NCI-H146 treated with DMSO at 0.1 percent for 48 hours (cell line): ENCODE results near the gene HIF1A.
"Not testable (repeated sequence)": the region's sequence is repeated elsewhere in the genome, so short reads cannot be mapped to it uniquely, and the experiment has no call there.

Experiments
- DNase-seq: peaks from one replicate; lab custom pipeline; 2025; ENCODE audit not compliant: unreplicated experiment; lab: John Stamatoyannopoulos, UW

Gene HIF1A

GRCh38 chr14:61706096-61706690 lies 10.9 kb downstream of the HIF1A start:
- DNase-seq, result no peak

- not testable (repeated sequence) for DNase-seq
Measured at GRCh38 chr14:61707774-61708173, 12.5 kb downstream of the HIF1A start.

- not testable (repeated sequence) for DNase-seq
Measured at GRCh38 chr14:61708693-61709092, 13.4 kb downstream of the HIF1A start.

GRCh38 chr14:61710853-61711817 lies 15.8 kb downstream of the HIF1A start:
- DNase-seq, result peak; percentile 56

- no peak for DNase-seq
Measured at GRCh38 chr14:61712137-61712536, 16.8 kb downstream of the HIF1A start.

GRCh38 chr14:61713724-61714437 lies 18.6 kb downstream of the HIF1A start:
- no peak for DNase-seq

GRCh38 chr14:61716956-61717355 lies 21.6 kb downstream of the HIF1A start:
- DNase-seq, result no peak

- DNase-seq, result no peak
Measured at GRCh38 chr14:61718039-61718438, 22.7 kb downstream of the HIF1A start.

GRCh38 chr14:61719344-61720293 lies 24.3 kb downstream of the HIF1A start:
- no peak for DNase-seq

GRCh38 chr14:61720294-61720661 lies 25.0 kb downstream of the HIF1A start:
- DNase-seq, result no peak

- DNase-seq, result no peak
Measured at GRCh38 chr14:61720741-61721140, 25.4 kb downstream of the HIF1A start.

GRCh38 chr14:61724133-61724532 lies 28.8 kb downstream of the HIF1A start:
- no peak for DNase-seq

GRCh38 chr14:61726778-61727658 lies 31.7 kb downstream of the HIF1A start:
- no peak for DNase-seq

GRCh38 chr14:61730756-61731373 lies 35.6 kb downstream of the HIF1A start:
- DNase-seq, result no peak

- no peak for DNase-seq
Measured at GRCh38 chr14:61733972-61734371, 38.7 kb downstream of the HIF1A start.

- no peak for DNase-seq
Measured at GRCh38 chr14:61736751-61737150, 41.4 kb downstream of the HIF1A start.

- no peak for DNase-seq
Measured at GRCh38 chr14:61737915-61738314, 42.6 kb downstream of the HIF1A start.

- DNase-seq, result no peak
Measured at GRCh38 chr14:61739133-61739532, 43.8 kb downstream of the HIF1A start.

GRCh38 chr14:61742371-61742770 lies 47.1 kb downstream of the HIF1A start:
- DNase-seq, result no peak
